Stimulated activated CD4-positive, alpha-beta T cell treated with anti-CD3 and anti-CD28 coated beads, Interleukin-1b, Interleukin-23, amount 100 ng/mL, for 48 hours (primary cell): ENCODE results near the gene SMIM10L2A.
"Not testable (repeated sequence)": the region's sequence is repeated elsewhere in the genome, so short reads cannot be mapped to it uniquely, and the experiment has no call there.

Experiments
- DNase-seq: peaks from one replicate; pipeline ENCODE4 v3.0.0-alpha.2; 2020

The SMIM10L2A gene

DNA sequence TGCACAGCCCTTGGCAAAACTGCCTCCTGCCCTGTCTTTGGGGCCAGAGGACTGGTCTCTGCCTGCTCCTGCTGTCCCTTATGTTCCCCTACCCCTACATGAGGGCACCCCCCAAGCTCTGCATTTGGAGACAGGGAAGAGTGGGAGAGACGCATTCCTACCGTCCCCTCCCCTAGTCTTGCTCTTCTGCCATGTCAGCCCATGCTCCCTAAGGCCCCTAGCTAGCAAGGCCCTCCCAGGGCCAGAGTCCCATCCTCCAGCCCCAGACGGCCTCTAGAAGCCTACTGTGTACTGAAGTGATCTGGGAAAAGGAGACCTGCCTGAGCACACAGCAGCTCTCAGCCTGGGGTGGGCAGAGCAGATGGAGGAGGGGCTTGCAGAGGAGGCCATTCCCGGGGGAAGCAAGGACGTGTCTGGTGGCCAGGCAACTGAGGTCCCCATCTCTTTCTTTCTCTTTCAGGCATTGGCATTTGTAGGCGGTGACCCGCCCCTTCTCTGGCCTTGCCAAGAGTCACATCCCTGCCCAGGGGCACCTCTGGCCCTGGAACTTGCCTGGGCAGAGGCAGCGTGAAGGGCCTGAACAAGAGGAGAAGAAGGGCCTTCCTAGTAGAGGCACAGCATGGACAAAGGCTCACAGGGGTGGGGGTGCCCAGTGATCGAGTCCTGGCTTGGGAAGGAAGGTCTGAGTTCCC, 1.6 kb downstream of the SMIM10L2A start:
- not testable (repeated sequence) for DNase-seq

GRCh38 chrX:135424469-135424868, 2.7 kb downstream of the SMIM10L2A start:
- DNase-seq: no peak

- no peak for DNase-seq
Observed at GRCh38 chrX:135425026-135425965, 3.6 kb downstream of the SMIM10L2A start.

GRCh38 chrX:135429429-135429828, 7.7 kb downstream of the SMIM10L2A start:
- DNase-seq: no peak

GRCh38 chrX:135431886-135432285, 10.1 kb downstream of the SMIM10L2A start:
- no peak for DNase-seq

GRCh38 chrX:135432453-135432852, 10.7 kb downstream of the SMIM10L2A start:
- DNase-seq: no peak

DNA sequence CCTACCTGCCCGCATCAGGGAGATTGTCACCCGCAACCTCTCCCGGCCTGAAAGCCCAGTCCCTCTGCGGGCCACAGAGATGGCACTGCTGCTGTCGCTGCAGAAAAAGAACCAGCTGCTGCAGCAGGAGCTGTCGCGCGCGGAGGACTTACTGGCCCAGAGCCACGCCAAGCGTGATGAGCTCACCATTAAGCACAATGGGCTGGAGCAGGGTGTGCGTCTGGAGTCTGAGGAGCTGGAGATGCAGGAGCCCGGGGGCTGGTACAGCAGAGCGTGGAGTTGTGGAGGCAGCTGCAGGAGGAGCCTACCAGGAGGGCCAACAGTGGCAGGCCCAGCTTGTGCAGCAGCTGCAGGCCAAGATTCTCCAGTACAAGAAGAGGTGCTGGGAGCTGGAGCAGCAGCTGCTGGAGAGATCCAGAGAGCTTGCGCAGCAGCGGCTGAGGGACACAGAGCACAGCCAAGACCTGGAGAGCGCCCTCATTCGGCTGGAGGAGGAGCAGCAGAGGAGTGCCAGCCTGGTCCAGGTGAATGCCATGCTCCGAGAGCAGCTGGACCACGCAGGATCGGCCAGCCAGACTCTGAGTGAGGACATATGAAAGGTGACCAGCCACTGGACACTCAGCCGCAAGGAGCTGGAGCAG, 11.3 kb downstream of the SMIM10L2A start:
- DNase-seq: no peak

DNA sequence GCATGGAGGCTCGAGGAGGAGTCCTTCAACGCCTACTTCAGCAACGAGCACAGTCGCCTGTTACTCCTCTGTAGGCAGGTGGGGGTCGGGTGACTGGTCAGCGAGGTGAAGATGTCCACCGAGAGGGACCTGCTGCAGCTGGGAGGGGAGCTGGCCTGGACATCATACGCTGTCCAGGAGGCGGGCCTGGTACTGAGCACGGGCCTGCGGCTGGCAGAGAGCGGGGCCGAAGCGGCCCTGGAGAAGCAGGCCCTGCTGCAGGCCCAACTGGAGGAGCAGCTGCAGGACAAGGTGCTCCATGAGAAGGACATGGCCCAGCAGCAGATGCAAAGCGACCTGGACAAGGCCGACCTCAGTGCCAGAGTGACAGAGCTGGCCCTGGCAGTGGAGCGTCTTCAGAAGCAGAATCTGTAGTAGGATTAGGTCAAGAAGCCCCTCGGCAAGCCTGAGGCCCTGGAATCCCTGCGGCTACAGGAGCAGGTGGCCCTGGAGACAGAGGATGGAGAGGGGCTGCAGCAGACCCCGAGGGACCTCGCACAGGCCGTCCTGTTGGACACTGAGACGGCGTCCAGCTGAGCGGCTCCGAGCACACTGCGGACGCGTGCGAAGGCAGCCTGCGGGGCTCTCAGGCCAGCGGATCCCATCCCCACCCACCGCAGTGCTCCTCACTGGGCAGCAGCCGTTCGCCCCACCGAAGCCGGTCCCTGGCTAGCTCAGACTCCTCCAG, 11.9 kb downstream of the SMIM10L2A start:
- DNase-seq: no peak

- no peak for DNase-seq
Observed at GRCh38 chrX:135434258-135435138, 12.8 kb downstream of the SMIM10L2A start.

DNA sequence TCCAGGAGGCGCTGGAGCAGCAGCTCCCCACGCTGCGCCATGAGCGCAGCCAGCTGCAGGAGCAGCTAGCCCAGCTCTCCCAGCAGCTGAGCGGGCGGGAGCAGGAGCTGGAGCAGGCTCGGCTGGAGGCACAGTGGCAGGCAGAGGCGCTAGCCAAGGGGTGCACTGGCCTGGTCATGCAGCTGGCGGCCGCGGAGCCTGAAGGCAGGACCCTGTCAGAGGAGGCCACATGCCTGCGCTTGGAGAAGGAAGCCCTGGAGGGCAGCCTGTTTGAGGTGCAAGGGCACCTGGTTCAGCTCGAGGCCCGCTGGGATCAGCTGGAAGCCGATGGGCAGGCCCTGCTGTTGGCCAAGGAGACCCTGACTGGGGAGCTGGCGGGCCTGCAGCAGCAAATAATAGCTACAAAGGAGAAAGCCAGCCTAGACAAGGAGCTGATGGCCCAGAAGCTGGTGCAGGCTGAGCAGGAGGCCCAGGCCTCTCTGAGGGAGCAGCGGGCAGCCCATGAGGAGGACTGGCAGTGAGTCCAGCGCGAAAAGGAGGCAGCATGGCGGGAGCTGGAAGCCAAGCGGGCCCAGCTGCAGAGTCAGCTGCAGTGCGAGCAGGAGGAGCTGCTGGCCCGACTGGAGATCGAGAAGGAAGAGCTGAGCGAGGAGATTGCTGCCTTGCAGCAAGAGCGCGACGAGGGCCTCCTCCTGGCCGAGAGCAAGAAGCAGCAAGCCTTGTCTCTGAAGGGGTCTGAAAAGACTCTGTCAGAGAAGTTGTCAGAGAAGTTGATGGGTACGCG, 13.6 kb downstream of the SMIM10L2A start:
- no peak for DNase-seq

DNA sequence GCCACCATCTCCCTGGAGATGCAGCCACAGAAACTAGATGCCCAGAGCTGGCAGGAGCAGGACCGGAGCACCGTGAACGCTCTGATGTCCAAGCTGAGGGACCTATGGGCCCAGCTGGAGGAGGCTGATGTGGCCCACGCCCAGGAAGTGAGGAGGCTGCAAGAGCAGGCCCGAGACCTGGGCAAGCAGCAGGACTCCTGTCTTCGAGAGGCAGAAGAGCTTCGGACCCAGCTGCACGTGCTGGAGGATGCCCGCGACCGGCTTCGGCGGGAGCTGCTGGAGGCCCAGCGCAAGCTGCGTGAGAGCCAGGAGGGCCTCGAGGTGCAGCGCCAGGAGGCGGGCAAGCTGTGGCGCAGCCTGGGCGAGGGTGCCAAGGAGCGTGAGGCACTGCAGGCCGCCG, 14.2 kb downstream of the SMIM10L2A start:
- no peak for DNase-seq

GRCh38 chrX:135436456-135436855, 14.7 kb downstream of the SMIM10L2A start:
- no peak for DNase-seq

GRCh38 chrX:135436966-135437866, 15.5 kb downstream of the SMIM10L2A start:
- no peak for DNase-seq

DNA sequence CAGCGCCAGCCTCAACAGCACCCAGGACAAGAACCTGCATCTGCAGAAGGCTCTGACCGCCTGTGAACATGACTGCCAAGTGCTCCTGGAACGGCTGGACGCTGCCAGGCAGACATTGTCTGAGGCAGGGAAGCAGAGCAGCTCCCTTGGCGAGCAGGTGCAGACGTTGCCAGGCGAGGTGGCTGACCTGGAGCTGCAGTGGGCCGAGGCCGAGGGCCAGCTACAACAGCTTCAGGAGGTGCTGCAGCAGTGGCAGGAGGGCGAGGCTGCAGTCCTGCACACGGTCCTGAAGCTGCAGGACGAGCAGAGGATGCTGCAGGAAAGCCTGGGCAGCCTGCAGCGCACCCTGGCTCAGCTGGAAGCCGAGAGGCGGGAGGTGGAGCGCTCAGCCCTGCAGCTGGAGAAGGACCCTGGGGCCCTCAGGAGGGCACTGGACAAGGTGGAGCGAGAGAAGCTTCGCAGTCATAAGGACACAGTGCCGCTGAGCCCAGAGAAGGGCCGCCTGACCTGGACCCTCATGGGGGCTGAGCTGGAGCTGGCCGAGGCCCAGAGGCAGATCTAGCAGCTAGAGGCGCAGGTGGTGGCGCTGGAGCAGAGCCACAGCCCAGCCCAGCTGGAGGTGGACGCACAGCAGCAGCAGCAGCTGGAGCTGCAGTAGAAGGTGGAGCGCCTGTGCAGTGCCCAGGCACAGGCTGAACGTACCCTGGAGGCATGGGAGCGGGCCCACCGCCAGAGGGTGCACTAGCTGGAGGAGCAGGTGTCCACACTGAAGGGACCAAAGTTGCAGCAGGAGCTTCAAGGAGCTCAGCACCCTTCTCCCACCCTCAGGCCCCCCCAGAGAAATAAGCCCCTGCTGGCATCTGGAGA, 16.4 kb downstream of the SMIM10L2A start:
- DNase-seq: no peak

DNA sequence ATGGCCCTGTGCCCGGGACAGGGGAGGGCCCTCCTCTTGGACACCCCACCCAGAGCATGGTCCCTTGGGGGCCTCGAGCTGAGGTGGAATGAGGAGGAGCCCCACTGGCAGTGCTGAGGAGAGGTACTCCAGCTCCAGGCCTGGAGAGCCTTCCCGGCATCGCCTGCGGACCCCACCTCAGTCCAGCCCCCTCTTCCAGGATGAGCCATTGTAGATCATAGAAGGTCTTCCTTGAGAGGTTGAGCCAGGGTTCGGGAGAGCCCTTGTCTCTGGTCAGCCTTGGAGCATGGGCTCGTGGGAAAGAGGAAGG, 16.9 kb downstream of the SMIM10L2A start:
- DNase-seq: no peak

GRCh38 chrX:135449637-135450550, 28.1 kb downstream of the SMIM10L2A start:
- no peak for DNase-seq

- no peak for DNase-seq
Observed at GRCh38 chrX:135453381-135453780, 31.6 kb downstream of the SMIM10L2A start.

- no peak for DNase-seq
Observed at GRCh38 chrX:135454816-135455215, 33.1 kb downstream of the SMIM10L2A start.
